Neural progenitor cell (in vitro differentiated cells): ENCODE measurements around the gene SCIN. TPM values are rescaled to one million over a fixed set of nuclear protein-coding genes. Genes with fewer than 3 reads are reported as not detected.
A peak's percentile ranks its signal among the peaks of the same experiment; 100 is the strongest.

Source experiments
- DNase-seq: peaks from one replicate; pipeline ENCODE4 v3.0.0-alpha.2; 2016; ENCODE audit warnings: low spot score
- H2AFZ ChIP-seq: fragments of 200-600 bp; sonication (generic); replicated peaks from 2 replicates; pipeline ENCODE4 v1.6.1; 2016; ENCODE audit warnings: antibody characterized with exemption
- H3F3A ChIP-seq: fragments of 200-600 bp; sonication (generic); 2 replicates; pipeline ENCODE4 v1.6.1; 2016; ENCODE audit warnings: antibody characterized with exemption, low read depth
- H3K27ac ChIP-seq: fragments of 200-600 bp; sonication (generic); 2 replicates; pipeline ENCODE4 v1.5.1; 2016; ENCODE audit warnings: mild to moderate bottlenecking
- H3K27me3 ChIP-seq: fragments of 200-600 bp; sonication (generic); 2 replicates; pipeline ENCODE4 v1.6.1; 2016; ENCODE audit warnings: mild to moderate bottlenecking, moderate library complexity
- H3K36me3 ChIP-seq: fragments of 200-600 bp; sonication (generic); 2 replicates; pipeline ENCODE4 v1.5.1; 2016
- H3K4me1 ChIP-seq: fragments of 200-600 bp; sonication (generic); 2 replicates; pipeline ENCODE4 v1.6.1; 2016; ENCODE audit warnings: mixed run types
- H3K4me2 ChIP-seq: fragments of 200-600 bp; sonication (generic); 2 replicates; pipeline ENCODE4 v1.6.1; 2016
- H3K4me3 ChIP-seq: fragments of 200-600 bp; sonication (generic); 2 replicates; pipeline ENCODE4 v1.5.1; 2016
- H3K79me2 ChIP-seq: fragments of 200-600 bp; sonication (generic); 2 replicates; pipeline ENCODE4 v1.6.1; 2016; ENCODE audit warnings: low read depth
- H3K9ac ChIP-seq: fragments of 200-600 bp; sonication (generic); 2 replicates; pipeline ENCODE4 v1.6.1; 2016
- H3K9me3 ChIP-seq: fragments of 200-600 bp; sonication (generic); 2 replicates; pipeline ENCODE4 v1.5.1; 2016; ENCODE audit warnings: low read depth
- H4K20me1 ChIP-seq: fragments of 200-600 bp; sonication (generic); 2 replicates; pipeline ENCODE4 v1.6.1; 2016; ENCODE audit warnings: low read depth
- H3K27ac Mint-ChIP-seq: 3 replicates; pipeline ENCODE4 v1.8.0; 2021; ENCODE audit warnings: mixed read lengths
- H3K27me3 Mint-ChIP-seq: 2 replicates; pipeline ENCODE4 v1.8.0; 2022; ENCODE audit warnings: low read depth, mild to moderate bottlenecking, inconsistent platforms, moderate library complexity, mixed read lengths; ENCODE audit not compliant: insufficient read depth
- H3K36me3 Mint-ChIP-seq: 3 replicates; pipeline ENCODE4 v1.8.0; 2021; ENCODE audit warnings: mixed read lengths
- H3K4me1 Mint-ChIP-seq: 3 replicates; pipeline ENCODE4 v1.8.0; 2021; ENCODE audit warnings: mixed read lengths
- H3K4me3 Mint-ChIP-seq: 3 replicates; pipeline ENCODE4 v1.8.0; 2021; ENCODE audit warnings: mild to moderate bottlenecking, moderate library complexity, mixed read lengths
- H3K9me3 Mint-ChIP-seq: 3 replicates; pipeline ENCODE4 v1.8.0; 2020; ENCODE audit warnings: mixed read lengths
- CTCF ChIP-seq: fragments of 200-600 bp; sonication (generic); IDR thresholded peaks from 2 replicates; pipeline ENCODE4 v1.5.1; 2017; ENCODE audit warnings: antibody characterized with exemption, mild to moderate bottlenecking
- EZH2 ChIP-seq: fragments of 200-600 bp; sonication (generic); IDR thresholded peaks from 2 replicates; pipeline ENCODE4 v1.6.1; 2017; ENCODE audit warnings: antibody characterized with exemption, mild to moderate bottlenecking, moderate library complexity
- EZH2phosphoT487 ChIP-seq: fragments of 200-600 bp; sonication (generic); IDR thresholded peaks from 2 replicates; pipeline ENCODE4 v1.6.1; 2017; ENCODE audit warnings: antibody characterized with exemption
- total RNA-seq: library from RNA; depleted of rRNA; stranded (reverse); fragments of >200 nt; gene quantifications from 2 replicates; pipeline ENCODE4 v1.2.3, GENCODE V29; 2015; ENCODE audit warnings: low replicate concordance

Gene SCIN
- total RNA-seq, 1 donor from 2014 or later, result not detected

- Histone ChIP-seq H2AFZ (peak overlapping the region; percentile 66), H3K27ac (no peak overlapping the region)
Observed at GRCh38 chr7:12557282-12557681, 13.2 kb upstream of the SCIN start.

GRCh38 chr7:12564996-12565764 is 5.3 kb upstream of the SCIN start:
- Mint-ChIP-seq H3K4me3 (no peak overlapping the region), H3K4me1 (peaks cover 4% of the 10 kb centered on the region), H3K36me3 (no peaks in the 10 kb centered on the region), H3K9me3 (no peaks in the 10 kb centered on the region), H3K27me3 (peaks cover 6% of the 10 kb centered on the region), H3K27ac (no peak overlapping the region)
- no peak overlapping the region for H2AFZ ChIP-seq
- H3K4me3 ChIP-seq, result no peak overlapping the region
- H3K4me2 ChIP-seq, result no peak overlapping the region
- no peak for DNase-seq
- H4K20me1 ChIP-seq, result no peaks in the 10 kb centered on the region
- H3K9ac ChIP-seq, result no peak overlapping the region
- H3K36me3 ChIP-seq, result no peaks in the 10 kb centered on the region
- H3K27me3 ChIP-seq, result peaks cover 18% of the 10 kb centered on the region
- H3K79me2 ChIP-seq, result no peaks in the 10 kb centered on the region
- no peaks in the 10 kb centered on the region for H3F3A ChIP-seq
- no peaks in the 10 kb centered on the region for H3K9me3 ChIP-seq
- H3K27ac ChIP-seq, result no peak overlapping the region
- H3K4me1 ChIP-seq, result no peaks in the 10 kb centered on the region
- TF ChIP-seq EZH2 (no peak), EZH2phosphoT487 (no peak), CTCF (no peak)

More at GRCh38 chr7:12557282-12557681, 13.2 kb upstream of the SCIN start:
- Histone ChIP-seq H3K27me3 (no peaks in the 10 kb centered on the region), H3K4me3 (no peak overlapping the region), H3F3A (no peaks in the 10 kb centered on the region), H3K9me3 (no peaks in the 10 kb centered on the region), H4K20me1 (no peaks in the 10 kb centered on the region), H3K4me2 (no peak overlapping the region), H3K4me1 (no peaks in the 10 kb centered on the region), H3K79me2 (no peaks in the 10 kb centered on the region), H3K36me3 (no peaks in the 10 kb centered on the region), H3K9ac (no peak overlapping the region)
- H3K9me3 Mint-ChIP-seq, result peaks cover 3% of the 10 kb centered on the region
- no peaks in the 10 kb centered on the region for H3K4me1 Mint-ChIP-seq
- H3K27ac Mint-ChIP-seq, result no peak overlapping the region
- H3K4me3 Mint-ChIP-seq, result no peak overlapping the region
- no peaks in the 10 kb centered on the region for H3K27me3 Mint-ChIP-seq
- TF ChIP-seq EZH2phosphoT487, result no peak
- TF ChIP-seq CTCF, result no peak
- no peak for TF ChIP-seq EZH2
- no peak for DNase-seq
- H3K36me3 Mint-ChIP-seq, result no peaks in the 10 kb centered on the region

GRCh38 chr7:12565873-12566272 is 4.6 kb upstream of the SCIN start:
- no peak overlapping the region for H2AFZ ChIP-seq

More at GRCh38 chr7:12565873-12566272, 4.6 kb upstream of the SCIN start:
- Mint-ChIP-seq H3K27me3 (peaks cover 12% of the 10 kb centered on the region), H3K4me1 (peaks cover 7% of the 10 kb centered on the region), H3K9me3 (no peaks in the 10 kb centered on the region), H3K4me3 (no peak overlapping the region), H3K36me3 (no peaks in the 10 kb centered on the region), H3K27ac (no peak overlapping the region)
- H3K79me2 ChIP-seq, result no peaks in the 10 kb centered on the region
- H3K27me3 ChIP-seq, result peaks cover 25% of the 10 kb centered on the region
- TF ChIP-seq CTCF (no peak), EZH2 (no peak), EZH2phosphoT487 (no peak)
- H3K4me2 ChIP-seq, result no peak overlapping the region
- no peak overlapping the region for H3K4me3 ChIP-seq
- no peaks in the 10 kb centered on the region for H3F3A ChIP-seq
- no peaks in the 10 kb centered on the region for H3K9me3 ChIP-seq
- H4K20me1 ChIP-seq, result no peaks in the 10 kb centered on the region
- H3K27ac ChIP-seq, result no peak overlapping the region
- no peaks in the 10 kb centered on the region for H3K36me3 ChIP-seq
- no peak for DNase-seq
- no peak overlapping the region for H3K9ac ChIP-seq
- no peaks in the 10 kb centered on the region for H3K4me1 ChIP-seq
